SK-N-SH treated with all-trans-retinoic acid at 6 μM for 48 hours (cell line): ENCODE data around the gene EEFSEC.

Experiments
- ATAC-seq: fragments of 200-7000 bp; cut with Tn5 transposase; 3 replicates; pipeline ENCODE4 v1.9.1; 2020; ENCODE audit warnings: mild to moderate bottlenecking, moderate library complexity
- ARNTL ChIP-seq: fragments of 450-650 bp; formaldehyde crosslinking; IDR thresholded peaks from 2 replicates; pipeline ENCODE4 v1.5.0; 2020; ENCODE audit warnings: low read depth, mild to moderate bottlenecking, moderate library complexity, borderline replicate concordance
- CSDC2 ChIP-seq: fragments of 250-450 bp; sonication (Bioruptor Pico); IDR thresholded peaks from 2 replicates; pipeline ENCODE4 v1.5.0; 2020; ENCODE audit warnings: mild to moderate bottlenecking, moderate library complexity
- GLIS3 ChIP-seq: fragments of 250-450 bp; sonication (Bioruptor Pico); IDR thresholded peaks from 2 replicates; pipeline ENCODE4 v1.5.0; 2020; ENCODE audit warnings: mild to moderate bottlenecking, moderate library complexity
- ISL1 ChIP-seq: fragments of 250-450 bp; sonication (Bioruptor Pico); IDR thresholded peaks from 2 replicates; pipeline ENCODE4 v2.1.2; 2022; ENCODE audit warnings: mild to moderate bottlenecking, moderate library complexity
- OSR1 ChIP-seq: fragments of 250-450 bp; sonication (Bioruptor Pico); IDR thresholded peaks from 2 replicates; pipeline ENCODE4 v1.8.0; 2022; ENCODE audit warnings: moderate library complexity, mild to moderate bottlenecking, inconsistent platforms
- PPARA ChIP-seq: fragments of 250-450 bp; sonication (Bioruptor Pico); IDR thresholded peaks from 2 replicates; pipeline ENCODE4 v1.5.0; 2020; ENCODE audit warnings: mild to moderate bottlenecking, borderline replicate concordance
- RARB ChIP-seq: fragments of 250-450 bp; sonication (Bioruptor Pico); IDR thresholded peaks from 2 replicates; pipeline ENCODE4 v1.8.0; 2021; ENCODE audit warnings: mild to moderate bottlenecking, moderate library complexity
- SNAI2 ChIP-seq: fragments of 250-450 bp; sonication (Bioruptor Pico); IDR thresholded peaks from 2 replicates; pipeline ENCODE4 v1.5.0; 2020; ENCODE audit warnings: mild to moderate bottlenecking, moderate library complexity
- ZFP3 ChIP-seq: fragments of 250-450 bp; sonication (Bioruptor Pico); IDR thresholded peaks from 2 replicates; pipeline ENCODE4 v1.5.0; 2020; ENCODE audit warnings: mild to moderate bottlenecking, moderate library complexity
- ZFP30 ChIP-seq: fragments of 450-650 bp; formaldehyde crosslinking; IDR thresholded peaks from 2 replicates; pipeline ENCODE4 v1.5.0; 2022; ENCODE audit warnings: mild to moderate bottlenecking, moderate library complexity
- ZNF8 ChIP-seq: fragments of 450-650 bp; formaldehyde crosslinking; IDR thresholded peaks from 2 replicates; pipeline ENCODE4 v1.5.0; 2020; ENCODE audit warnings: mild to moderate bottlenecking, moderate library complexity
- TF ChIP-seq, protein P1 (sequence below): fragments of 250-450 bp; sonication (Bioruptor Pico); IDR thresholded peaks from 2 replicates; pipeline ENCODE4 v1.5.1; 2021; ENCODE audit warnings: mild to moderate bottlenecking, moderate library complexity
- TF ChIP-seq, protein P2 (sequence below): fragments of 250-450 bp; sonication (Bioruptor Pico); IDR thresholded peaks from 2 replicates; pipeline ENCODE4 v1.5.0; 2020; ENCODE audit warnings: mild to moderate bottlenecking, moderate library complexity
- TF ChIP-seq, protein P3 (sequence below): fragments of 250-450 bp; sonication (Bioruptor Pico); IDR thresholded peaks from 2 replicates; pipeline ENCODE4 v1.8.0; 2021; ENCODE audit warnings: low read depth, mild to moderate bottlenecking, moderate library complexity, borderline replicate concordance

Gene EEFSEC

DNA sequence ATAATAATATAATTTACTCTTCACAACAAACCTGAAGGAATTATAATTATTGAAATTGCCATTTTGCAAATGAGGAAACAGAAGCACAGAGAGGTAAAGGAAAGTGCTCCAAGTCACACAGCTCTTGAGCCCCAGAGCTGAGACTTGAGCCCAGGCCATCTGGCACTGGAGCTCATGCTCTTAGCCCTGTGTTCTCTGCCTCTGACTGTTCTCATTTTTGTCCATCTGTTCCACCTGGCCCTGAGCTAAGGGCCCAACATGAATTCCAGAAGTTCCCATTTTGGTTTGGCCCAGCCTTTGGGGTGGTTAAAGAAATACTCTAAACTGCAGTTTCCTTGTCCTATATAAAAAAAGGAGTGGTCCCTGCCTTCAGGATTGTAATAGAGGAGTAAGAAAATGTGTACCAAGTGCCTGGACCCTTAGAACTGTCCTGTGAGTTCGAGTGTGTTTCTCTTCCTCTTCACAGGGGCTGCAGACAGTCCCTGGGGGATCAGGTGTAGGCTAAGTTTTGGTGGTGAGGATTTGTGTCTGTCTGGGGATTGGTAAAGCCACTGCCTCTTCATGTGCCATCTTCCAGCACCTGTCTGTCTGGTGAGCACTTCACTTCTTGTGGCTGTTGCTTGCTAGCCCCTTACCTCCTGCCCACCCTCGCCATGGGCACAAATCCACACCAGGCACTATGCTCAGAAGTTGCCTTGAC, 221.6 kb downstream of the EEFSEC start (continued):
- no peak for TF ChIP-seq ZFP30
- TF ChIP-seq, protein P1, sequence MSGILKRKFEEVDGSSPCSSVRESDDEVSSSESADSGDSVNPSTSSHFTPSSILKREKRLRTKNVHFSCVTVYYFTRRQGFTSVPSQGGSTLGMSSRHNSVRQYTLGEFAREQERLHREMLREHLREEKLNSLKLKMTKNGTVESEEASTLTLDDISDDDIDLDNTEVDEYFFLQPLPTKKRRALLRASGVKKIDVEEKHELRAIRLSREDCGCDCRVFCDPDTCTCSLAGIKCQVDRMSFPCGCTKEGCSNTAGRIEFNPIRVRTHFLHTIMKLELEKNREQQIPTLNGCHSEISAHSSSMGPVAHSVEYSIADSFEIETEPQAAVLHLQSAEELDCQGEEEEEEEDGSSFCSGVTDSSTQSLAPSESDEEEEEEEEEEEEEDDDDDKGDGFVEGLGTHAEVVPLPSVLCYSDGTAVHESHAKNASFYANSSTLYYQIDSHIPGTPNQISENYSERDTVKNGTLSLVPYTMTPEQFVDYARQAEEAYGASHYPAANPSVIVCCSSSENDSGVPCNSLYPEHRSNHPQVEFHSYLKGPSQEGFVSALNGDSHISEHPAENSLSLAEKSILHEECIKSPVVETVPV (CRISPR knock-in tag), result no peak
- TF ChIP-seq, all 23 proteins: peak for 0

DNA sequence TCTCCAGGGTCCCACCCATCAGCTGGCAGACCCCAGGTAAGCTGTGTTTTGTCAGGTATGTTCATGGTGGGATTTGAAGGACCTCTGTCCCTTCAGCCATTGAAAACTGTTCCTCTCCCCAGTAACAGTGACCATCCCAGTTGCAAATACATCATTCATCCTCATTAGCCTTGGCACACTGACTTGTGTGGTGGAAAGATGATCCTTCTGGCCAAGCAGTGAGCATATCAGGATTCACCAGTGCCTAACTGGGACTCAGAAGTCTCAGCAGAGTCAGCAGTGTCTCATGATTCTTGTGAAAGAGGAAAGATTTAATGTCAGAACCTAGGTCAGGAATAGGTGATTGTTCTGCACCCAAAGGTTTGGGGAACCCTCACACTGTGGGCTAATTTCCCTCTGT, 223.2 kb downstream of the EEFSEC start:
- no peak for ATAC-seq

DNA sequence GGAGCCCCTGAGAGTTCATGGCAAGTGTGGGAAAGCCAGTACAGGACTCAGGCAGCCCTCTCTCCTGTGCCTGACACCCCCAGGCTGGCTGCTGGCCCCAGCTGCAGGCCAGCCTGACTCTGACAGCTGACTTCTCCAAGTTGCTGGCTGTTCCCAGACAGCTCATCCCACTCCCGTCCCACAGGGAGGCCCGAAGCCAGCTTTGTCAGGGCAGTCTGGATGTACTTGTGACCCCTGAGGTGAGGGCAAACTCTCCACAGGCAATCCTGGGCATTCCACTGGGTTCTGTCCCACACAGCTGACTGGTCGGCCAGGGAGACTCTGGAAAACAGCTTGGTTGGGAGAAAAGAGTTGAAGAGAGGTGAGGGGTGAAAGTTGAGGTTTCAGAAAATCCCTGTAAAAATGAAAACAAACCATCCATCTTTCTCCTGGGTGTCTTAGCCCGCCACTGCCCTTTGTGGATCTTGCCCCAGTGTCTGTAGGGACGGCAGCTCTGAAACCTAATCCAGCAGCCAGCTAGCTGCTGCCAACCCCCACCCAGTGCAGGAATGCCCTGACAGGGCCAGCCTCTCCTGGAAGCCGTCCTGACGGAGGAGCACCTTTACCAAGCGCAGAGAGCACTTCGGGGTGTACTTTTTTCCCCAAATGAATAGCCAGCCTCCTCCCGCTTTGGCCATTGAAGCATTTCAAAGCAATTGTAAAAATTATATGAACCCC, 225.5 kb downstream of the EEFSEC start:
- ATAC-seq, result peak; percentile 39
- TF ChIP-seq ZFP30 (no peak), ISL1 (CRISPR knock-in tag) (no peak)

More for the DNA sequence above, 223.2 kb downstream of the EEFSEC start:
- TF ChIP-seq, protein P2, sequence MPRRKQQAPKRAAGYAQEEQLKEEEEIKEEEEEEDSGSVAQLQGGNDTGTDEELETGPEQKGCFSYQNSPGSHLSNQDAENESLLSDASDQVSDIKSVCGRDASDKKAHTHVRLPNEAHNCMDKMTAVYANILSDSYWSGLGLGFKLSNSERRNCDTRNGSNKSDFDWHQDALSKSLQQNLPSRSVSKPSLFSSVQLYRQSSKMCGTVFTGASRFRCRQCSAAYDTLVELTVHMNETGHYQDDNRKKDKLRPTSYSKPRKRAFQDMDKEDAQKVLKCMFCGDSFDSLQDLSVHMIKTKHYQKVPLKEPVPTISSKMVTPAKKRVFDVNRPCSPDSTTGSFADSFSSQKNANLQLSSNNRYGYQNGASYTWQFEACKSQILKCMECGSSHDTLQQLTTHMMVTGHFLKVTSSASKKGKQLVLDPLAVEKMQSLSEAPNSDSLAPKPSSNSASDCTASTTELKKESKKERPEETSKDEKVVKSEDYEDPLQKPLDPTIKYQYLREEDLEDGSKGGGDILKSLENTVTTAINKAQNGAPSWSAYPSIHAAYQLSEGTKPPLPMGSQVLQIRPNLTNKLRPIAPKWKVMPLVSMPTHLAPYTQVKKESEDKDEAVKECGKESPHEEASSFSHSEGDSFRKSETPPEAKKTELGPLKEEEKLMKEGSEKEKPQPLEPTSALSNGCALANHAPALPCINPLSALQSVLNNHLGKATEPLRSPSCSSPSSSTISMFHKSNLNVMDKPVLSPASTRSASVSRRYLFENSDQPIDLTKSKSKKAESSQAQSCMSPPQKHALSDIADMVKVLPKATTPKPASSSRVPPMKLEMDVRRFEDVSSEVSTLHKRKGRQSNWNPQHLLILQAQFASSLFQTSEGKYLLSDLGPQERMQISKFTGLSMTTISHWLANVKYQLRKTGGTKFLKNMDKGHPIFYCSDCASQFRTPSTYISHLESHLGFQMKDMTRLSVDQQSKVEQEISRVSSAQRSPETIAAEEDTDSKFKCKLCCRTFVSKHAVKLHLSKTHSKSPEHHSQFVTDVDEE (CRISPR knock-in tag), result no peak
- no peak for TF ChIP-seq ARNTL (CRISPR knock-in tag)
- TF ChIP-seq ZFP3 (CRISPR knock-in tag), result no peak
- TF ChIP-seq, protein P3, sequence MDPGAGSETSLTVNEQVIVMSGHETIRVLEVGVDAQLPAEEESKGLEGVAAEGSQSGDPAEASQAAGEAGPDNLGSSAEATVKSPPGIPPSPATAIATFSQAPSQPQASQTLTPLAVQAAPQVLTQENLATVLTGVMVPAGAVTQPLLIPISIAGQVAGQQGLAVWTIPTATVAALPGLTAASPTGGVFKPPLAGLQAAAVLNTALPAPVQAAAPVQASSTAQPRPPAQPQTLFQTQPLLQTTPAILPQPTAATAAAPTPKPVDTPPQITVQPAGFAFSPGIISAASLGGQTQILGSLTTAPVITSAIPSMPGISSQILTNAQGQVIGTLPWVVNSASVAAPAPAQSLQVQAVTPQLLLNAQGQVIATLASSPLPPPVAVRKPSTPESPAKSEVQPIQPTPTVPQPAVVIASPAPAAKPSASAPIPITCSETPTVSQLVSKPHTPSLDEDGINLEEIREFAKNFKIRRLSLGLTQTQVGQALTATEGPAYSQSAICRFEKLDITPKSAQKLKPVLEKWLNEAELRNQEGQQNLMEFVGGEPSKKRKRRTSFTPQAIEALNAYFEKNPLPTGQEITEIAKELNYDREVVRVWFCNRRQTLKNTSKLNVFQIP (CRISPR knock-in tag), result no peak
- no peak for TF ChIP-seq RARB (CRISPR knock-in tag)
- TF ChIP-seq SNAI2 (CRISPR knock-in tag), result no peak
- TF ChIP-seq CSDC2 (CRISPR knock-in tag), result no peak

DNA sequence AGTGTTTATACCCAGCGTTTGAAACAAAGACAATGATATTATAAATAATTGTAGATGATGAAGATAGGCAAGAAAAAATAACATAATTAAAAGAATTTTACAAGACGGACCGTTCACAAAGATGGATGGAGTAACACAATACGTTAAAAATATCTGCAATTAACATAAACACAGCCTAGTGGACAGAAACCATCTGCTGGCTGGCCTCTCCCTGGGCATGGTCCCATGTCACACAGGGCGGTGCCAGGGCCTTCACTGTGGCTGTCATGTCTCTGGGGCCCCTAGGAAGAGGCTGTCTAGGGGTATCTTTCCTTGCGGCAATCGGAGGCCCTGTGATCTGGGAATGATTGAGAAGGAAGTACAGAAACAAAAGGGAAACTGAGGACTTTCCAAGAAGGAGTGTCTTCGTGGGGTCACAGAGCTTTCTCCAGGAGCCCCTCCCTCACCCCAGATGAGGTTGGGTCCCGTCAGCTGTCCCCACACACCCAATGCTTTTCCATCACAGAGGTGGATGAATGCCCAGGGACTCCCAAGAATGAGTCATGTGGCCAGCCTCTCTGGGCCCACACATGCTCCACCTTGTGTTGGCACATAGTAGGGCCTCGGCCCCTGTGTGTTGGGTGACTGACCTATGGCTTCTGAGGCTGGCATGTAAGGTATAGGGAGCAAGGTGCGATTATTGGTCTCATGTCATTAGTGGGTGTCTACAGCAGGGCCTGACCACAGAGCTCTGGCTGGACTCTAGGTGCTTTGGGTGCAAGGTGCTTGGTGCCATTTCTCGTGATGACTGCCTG, 226.3 kb downstream of the EEFSEC start:
- no peak for TF ChIP-seq ISL1 (CRISPR knock-in tag)
- TF ChIP-seq, all 23 proteins: peak for 0
- ATAC-seq, result no peak

DNA sequence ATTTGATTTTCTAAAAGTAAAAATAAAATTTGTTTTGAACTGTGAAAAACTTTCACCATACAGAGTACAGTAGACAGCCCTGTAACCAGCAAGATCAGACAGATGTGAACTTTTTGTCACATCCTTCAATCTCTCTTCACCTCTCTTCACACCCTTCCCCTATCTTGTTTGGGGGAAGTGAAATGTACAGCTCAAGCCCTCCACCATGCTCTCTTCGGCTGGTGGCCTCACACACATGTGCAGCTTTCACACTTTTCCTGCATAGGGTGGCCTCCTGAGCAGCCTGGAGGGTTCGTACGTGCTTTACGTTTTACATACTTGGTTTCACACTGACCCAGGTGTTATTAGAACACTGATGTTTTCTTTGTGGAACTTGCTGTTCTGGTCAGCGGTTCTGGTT, 227.0 kb downstream of the EEFSEC start:
- no peak for ATAC-seq
- TF ChIP-seq, protein P2 (CRISPR knock-in tag), result no peak
- TF ChIP-seq ZNF8 (CRISPR knock-in tag) (no peak), GLIS3 (CRISPR knock-in tag) (no peak), CSDC2 (CRISPR knock-in tag) (no peak), OSR1 (CRISPR knock-in tag) (no peak), PPARA (CRISPR knock-in tag) (no peak)
- TF ChIP-seq, protein P3 (CRISPR knock-in tag), result no peak
